Endothelial cell of umbilical vein (primary cell): Measurements from ENCODE around the gene RUBCN. TPM values are rescaled to one million over a fixed set of nuclear protein-coding genes. Genes with fewer than 3 reads are reported as not detected.

ENCODE experiments used
- BruUV-seq: library from RNA; stranded (reverse); fragments of 400-500 nt; replicated peaks from 2 replicates; lab custom pipeline; 2021; lab: Mats Ljungman, UMichigan
- CTCF ChIA-PET: fragments of 300-600, 350-600 bp; sonication (Branson Sonifier 250); formaldehyde crosslinking; loops from one replicate; lab custom pipeline; 2021; ENCODE audit warnings: antibody characterized with exemption, inconsistent platforms; lab: Charles Lee
- POLR2A ChIA-PET: fragments of 300-600, 350-600 bp; sonication (Branson Sonifier 250); formaldehyde crosslinking; loops from one replicate; lab custom pipeline; 2021; ENCODE audit warnings: antibody characterized with exemption, inconsistent platforms; lab: Charles Lee
- DNase-seq: peaks from one replicate; pipeline ENCODE4 v3.0.0-alpha.2; 2011; ENCODE audit warnings: low read depth, low spot score
- FAIRE-seq: peaks from 2 replicates; lab custom pipeline; 2011; peaks lifted over from hg19 to GRCh38; lab: Jason Lieb, UNC
- H2AFZ ChIP-seq: 2 replicates; pipeline ENCODE4 v1.6.0; 2012; ENCODE audit warnings: low read depth, low read length, control low read depth, inconsistent platforms
- H3K27ac ChIP-seq: 2 replicates; pipeline ENCODE4 v1.5.1; 2011; ENCODE audit warnings: low read depth, mild to moderate bottlenecking, control low read depth, low read length, moderate library complexity; ENCODE audit not compliant: insufficient read depth
- H3K27me3 ChIP-seq, 2 experiments: 2 replicates each; pipeline versions ENCODE4 v1.6.0 to v1.6.1; 2011; ENCODE audit warnings: low read length in 2 of 2, mixed read lengths in 1 of 2; ENCODE audit not compliant: control insufficient read depth in 2 of 2, insufficient read depth in 2 of 2
- H3K36me3 ChIP-seq, 2 experiments: 2 replicates in 1 of 2; 3 replicates in 1 of 2; pipeline ENCODE4 v1.5.1; 2011; ENCODE audit warnings: low read length in 2 of 2, mild to moderate bottlenecking in 1 of 2, moderate library complexity in 1 of 2; ENCODE audit not compliant: control insufficient read depth in 2 of 2, insufficient read depth in 2 of 2; ENCODE audit errors: extremely low read depth in 1 of 2
- H3K4me1 ChIP-seq: 3 replicates; pipeline ENCODE4 v1.5.1; 2011; ENCODE audit warnings: mild to moderate bottlenecking, low read length; ENCODE audit not compliant: control insufficient read depth, insufficient read depth; ENCODE audit errors: extremely low read depth
- H3K4me2 ChIP-seq: 2 replicates; pipeline ENCODE4 v1.6.1; 2011; ENCODE audit warnings: low read length, control low read depth, mixed read lengths; ENCODE audit not compliant: insufficient read depth
- H3K4me3 ChIP-seq, 3 experiments: fragments of 200-600 bp in 1 of 3; sonication (generic), shearing (Covaris generic) in 1 of 3; replicated peaks in 1 of 3; 2 replicates each; pipeline ENCODE4 v1.5.1; 2011 to 2016; ENCODE audit warnings: control low read depth in 3 of 3, low read length in 3 of 3, mild to moderate bottlenecking in 2 of 3, inconsistent platforms in 1 of 3, low read depth in 1 of 3, moderate library complexity in 1 of 3; ENCODE audit not compliant: insufficient read depth in 1 of 3
- H3K79me2 ChIP-seq: 2 replicates; pipeline ENCODE4 v1.6.0; 2012; ENCODE audit warnings: low read length, inconsistent platforms; ENCODE audit not compliant: control insufficient read depth, insufficient read depth
- H3K9ac ChIP-seq: replicated peaks from 2 replicates; pipeline ENCODE3; 2011; ENCODE audit warnings: low read length, control low read depth; ENCODE audit not compliant: insufficient read depth; ENCODE audit errors: extremely low read depth
- H3K9me1 ChIP-seq: replicated peaks from 3 replicates; pipeline ENCODE4 v1.6.0; 2011; ENCODE audit warnings: mild to moderate bottlenecking, low read length; ENCODE audit not compliant: control insufficient read depth, insufficient read depth; ENCODE audit errors: extremely low read depth
- H3K9me3 ChIP-seq: replicated peaks from 2 replicates; pipeline ENCODE4 v1.5.1; 2012; ENCODE audit warnings: low read length, inconsistent platforms; ENCODE audit not compliant: control insufficient read depth, insufficient read depth
- H4K20me1 ChIP-seq: replicated peaks from 2 replicates; pipeline ENCODE3; 2011; ENCODE audit warnings: mild to moderate bottlenecking, low read length; ENCODE audit not compliant: control insufficient read depth, insufficient read depth; ENCODE audit errors: extremely low read depth
- EZH2 ChIP-seq: IDR thresholded peaks from 2 replicates; pipeline ENCODE4 v1.6.1; 2012; ENCODE audit warnings: borderline replicate concordance, low read depth, mild to moderate bottlenecking, moderate library complexity, low read length, inconsistent platforms; ENCODE audit not compliant: severe bottlenecking
- FOS ChIP-seq: IDR thresholded peaks from 2 replicates; pipeline ENCODE4 v1.6.1; 2011; ENCODE audit warnings: mild to moderate bottlenecking, low read length, moderate library complexity, borderline replicate concordance; ENCODE audit not compliant: insufficient read depth
- GATA2 ChIP-seq: IDR thresholded peaks from 2 replicates; pipeline ENCODE4 v1.7.0; 2011; ENCODE audit warnings: low read depth, mild to moderate bottlenecking, moderate library complexity, mixed read lengths, low read length; ENCODE audit not compliant: insufficient read length, insufficient read depth
- JUN ChIP-seq: IDR thresholded peaks from 2 replicates; pipeline ENCODE4 v1.6.1; 2011; ENCODE audit warnings: borderline replicate concordance, low read depth; ENCODE audit not compliant: insufficient read length, insufficient read depth
- MYC ChIP-seq: IDR thresholded peaks from one replicate; pipeline ENCODE4 v1.6.1; 2011; ENCODE audit warnings: mild to moderate bottlenecking, low read depth, low read length
- POLR2A ChIP-seq: IDR thresholded peaks from 2 replicates; pipeline ENCODE4 v1.6.1; 2012; ENCODE audit warnings: low read depth, mild to moderate bottlenecking, control low read depth, low read length
- POLR2AphosphoS5 ChIP-seq: IDR thresholded peaks from 2 replicates; pipeline ENCODE4 v1.6.1; 2012; ENCODE audit warnings: low read depth, mild to moderate bottlenecking, control low read depth, low read length, moderate library complexity; ENCODE audit not compliant: insufficient read depth
- dilution Hi-C: fragments of 300-500 bp; cut with MboI; formaldehyde crosslinking; loops from one replicate; pipeline ENCODE4 v1.15.0; 2019; ENCODE audit warnings: low sequenced_read_pairs; ENCODE audit not compliant: extremely low pct_ligation_motif_present
- intact Hi-C: fragments of 100-400 bp; cut with micrococcal nuclease; formaldehyde crosslinking; loops from one replicate; pipeline ENCODE4 v1.10.0; 2022
- polyA plus RNA-seq, 4 experiments: library from polyadenylated mRNA; depleted of rRNA in 3 of 4; stranded (reverse) in 3 of 4; unstranded in 1 of 4; fragments of >200 nt; gene quantifications; 2 replicates each; pipeline versions ENCODE4 v1.2.1 to v1.2.3, GENCODE V29; 2011 to 2012; ENCODE audit warnings: missing spikeins in 1 of 4
- total RNA-seq: library from RNA; stranded (reverse); gene quantifications from 2 replicates; pipeline ENCODE4 v1.2.3, GENCODE V29; 2021
- TF ChIP-seq, protein P1 (sequence below), 2 donors: IDR thresholded peaks; 1 replicate in 1 of 2; 2 replicates in 1 of 2; pipeline ENCODE4 v1.5.1; 2011; ENCODE audit warnings: low read length in 2 of 2, mild to moderate bottlenecking in 2 of 2, moderate library complexity in 2 of 2, control low read depth in 1 of 2, inconsistent platforms in 1 of 2, low read depth in 1 of 2; ENCODE audit not compliant: insufficient read depth in 1 of 2; ENCODE audit errors: extremely low read depth in 1 of 2
- TF ChIP-seq, protein P2 (sequence below): IDR thresholded peaks from 2 replicates; pipeline ENCODE4 v1.6.1; 2011; ENCODE audit not compliant: insufficient read depth, insufficient read length

RUBCN gene
- total and polyA plus RNA-seq, 2 donors (not counting 3 experiments of a cell fraction or from before 2014, with no cell fraction given), result 15.0 to 25.8 TPM

DNA sequence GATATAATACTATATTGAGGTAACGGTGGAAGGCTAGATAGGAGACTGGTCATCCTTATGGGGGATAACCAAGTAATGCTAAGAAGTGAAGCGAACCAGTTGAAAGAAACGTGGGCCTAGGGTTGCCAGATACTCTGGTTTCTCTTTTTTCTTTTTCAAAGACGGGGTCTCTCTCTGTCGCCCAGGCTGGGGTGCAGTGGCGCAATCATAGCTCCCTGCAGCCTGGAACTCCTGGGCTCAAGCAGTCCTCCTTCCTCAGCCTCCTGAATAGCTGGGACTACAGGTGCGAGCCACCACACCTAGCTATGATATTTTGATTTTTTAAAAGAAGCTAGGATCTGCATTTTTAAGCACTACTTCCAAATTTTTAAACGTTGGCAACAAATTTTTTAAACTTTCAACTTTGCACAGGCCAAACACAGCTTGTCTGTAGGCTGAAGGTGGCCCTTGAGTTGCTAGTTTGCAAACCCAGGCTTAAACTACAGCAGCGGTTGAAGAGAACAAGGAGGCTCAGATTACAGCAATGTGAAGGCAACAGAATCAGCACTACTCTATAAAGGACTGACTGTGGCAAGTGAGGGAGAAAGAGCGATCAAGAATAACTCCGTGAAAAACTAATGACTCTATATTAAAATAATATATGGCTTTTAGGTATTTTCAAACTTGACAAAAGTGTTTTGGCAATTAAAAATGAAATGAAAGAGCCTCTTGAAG lies 1.2 kb upstream of the RUBCN start:
- no peak for DNase-seq
- FAIRE-seq, result peak; percentile 40
- no peaks in the 10 kb centered on the region for H3K27me3 ChIP-seq
- no peaks in the 10 kb centered on the region for H3K9me1 ChIP-seq
- H3K79me2 ChIP-seq, result peaks cover 13% of the 10 kb centered on the region
- H3K27ac ChIP-seq, result no peak overlapping the region
- dilution Hi-C loops, result no loop called here
- H3K4me1 ChIP-seq, result peaks cover 7% of the 10 kb centered on the region
- ChIA-PET POLR2A (no interaction called here), CTCF (interaction anchor here (1.0 kb wide), 1 partner anchor 11 kb away, joined by 4 read pairs; the partner anchor contains the start of gene FYTTD1)
- H3K4me3 ChIP-seq, result peak overlapping the region in 1 of 3 experiments; percentile 75
- BruUV-seq, result no TSS peak
- TF ChIP-seq, protein P1, sequence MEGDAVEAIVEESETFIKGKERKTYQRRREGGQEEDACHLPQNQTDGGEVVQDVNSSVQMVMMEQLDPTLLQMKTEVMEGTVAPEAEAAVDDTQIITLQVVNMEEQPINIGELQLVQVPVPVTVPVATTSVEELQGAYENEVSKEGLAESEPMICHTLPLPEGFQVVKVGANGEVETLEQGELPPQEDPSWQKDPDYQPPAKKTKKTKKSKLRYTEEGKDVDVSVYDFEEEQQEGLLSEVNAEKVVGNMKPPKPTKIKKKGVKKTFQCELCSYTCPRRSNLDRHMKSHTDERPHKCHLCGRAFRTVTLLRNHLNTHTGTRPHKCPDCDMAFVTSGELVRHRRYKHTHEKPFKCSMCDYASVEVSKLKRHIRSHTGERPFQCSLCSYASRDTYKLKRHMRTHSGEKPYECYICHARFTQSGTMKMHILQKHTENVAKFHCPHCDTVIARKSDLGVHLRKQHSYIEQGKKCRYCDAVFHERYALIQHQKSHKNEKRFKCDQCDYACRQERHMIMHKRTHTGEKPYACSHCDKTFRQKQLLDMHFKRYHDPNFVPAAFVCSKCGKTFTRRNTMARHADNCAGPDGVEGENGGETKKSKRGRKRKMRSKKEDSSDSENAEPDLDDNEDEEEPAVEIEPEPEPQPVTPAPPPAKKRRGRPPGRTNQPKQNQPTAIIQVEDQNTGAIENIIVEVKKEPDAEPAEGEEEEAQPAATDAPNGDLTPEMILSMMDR (IDR thresholded peaks at IDR 0.05; ENCODE audit: extremely low read depth in 1 of 2, insufficient read depth in 1 of 2, low read depth in 1 of 2, low read length in 2 of 2), result no peak
- TF ChIP-seq GATA2 (no peak), MYC (no peak), EZH2 (no peak), JUN (no peak), FOS (no peak), POLR2A (no peak), POLR2AphosphoS5 (no peak)
- TF ChIP-seq, protein P2, sequence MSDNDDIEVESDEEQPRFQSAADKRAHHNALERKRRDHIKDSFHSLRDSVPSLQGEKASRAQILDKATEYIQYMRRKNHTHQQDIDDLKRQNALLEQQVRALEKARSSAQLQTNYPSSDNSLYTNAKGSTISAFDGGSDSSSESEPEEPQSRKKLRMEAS, result no peak
- no peaks in the 10 kb centered on the region for H3K9me3 ChIP-seq
- no peak overlapping the region for H3K9ac ChIP-seq
- H3K4me2 ChIP-seq, result peak overlapping the region; percentile 91
- peak overlapping the region; percentile 93 for H2AFZ ChIP-seq
- no peaks in the 10 kb centered on the region for H4K20me1 ChIP-seq
- intact Hi-C loops, result loop anchor here (1.0 kb wide), 1 partner anchor 11 kb away; the partner anchor contains the start of gene FYTTD1
- H3K36me3 ChIP-seq, result no peaks in the 10 kb centered on the region
